Neural cell (in vitro differentiated cells): ENCODE data around the gene MEX3A. TPM values are rescaled to one million over a fixed set of nuclear protein-coding genes. Genes with fewer than 3 reads are reported as not detected.

Source experiments
- H2AFZ ChIP-seq: fragments of 200-600, 300-800 bp; sonication (generic), shearing (Covaris generic); 2 replicates; pipeline ENCODE4 v1.6.0; 2014; ENCODE audit warnings: low read depth, mild to moderate bottlenecking, antibody characterized with exemption, low read length, moderate library complexity
- H3F3A ChIP-seq: fragments of 200-600 bp; shearing (Covaris generic); 2 replicates; pipeline ENCODE4 v1.6.1; 2016; ENCODE audit warnings: mild to moderate bottlenecking, moderate library complexity, mixed read lengths, antibody characterized with exemption, low read length; ENCODE audit not compliant: insufficient read depth, poor library complexity, severe bottlenecking
- H3K27ac ChIP-seq: fragments of 200-600, 300-800 bp; sonication (generic), shearing (Covaris generic); 2 replicates; pipeline ENCODE4 v1.5.1; 2014; ENCODE audit warnings: mild to moderate bottlenecking, low read length, moderate library complexity
- H3K27me3 ChIP-seq: fragments of 300-800, 200-600 bp; sonication (generic), shearing (Covaris generic); 2 replicates; pipeline ENCODE4 v1.6.0; 2014; ENCODE audit warnings: mild to moderate bottlenecking, low read depth, low read length, moderate library complexity; ENCODE audit not compliant: insufficient read depth
- H3K36me3 ChIP-seq: fragments of 300-800, 200-600 bp; sonication (generic), shearing (Covaris generic); 2 replicates; pipeline ENCODE4 v1.5.1; 2014; ENCODE audit warnings: mild to moderate bottlenecking, antibody characterized with exemption, low read length, moderate library complexity; ENCODE audit not compliant: insufficient read depth
- H3K4me2 ChIP-seq: fragments of 300-800, 200-600 bp; sonication (generic), shearing (Covaris generic); 2 replicates; pipeline ENCODE4 v1.6.0; 2014; ENCODE audit warnings: mild to moderate bottlenecking, low read length
- H3K4me3 ChIP-seq: fragments of 300-800, 200-600 bp; sonication (generic), shearing (Covaris generic); 2 replicates; pipeline ENCODE4 v1.5.1; 2014; ENCODE audit warnings: mild to moderate bottlenecking, low read length, moderate library complexity
- H3K79me2 ChIP-seq: fragments of 200-600 bp; shearing (Covaris generic); replicated peaks from 2 replicates; pipeline ENCODE4 v1.6.0; 2014; ENCODE audit warnings: mild to moderate bottlenecking, low read length, moderate library complexity; ENCODE audit not compliant: insufficient read depth
- H3K9ac ChIP-seq: fragments of 300-800, 200-600 bp; sonication (generic), shearing (Covaris generic); 2 replicates; pipeline ENCODE4 v1.6.1; 2016; ENCODE audit warnings: mild to moderate bottlenecking, low read length, mixed read lengths
- H3K9me2 ChIP-seq: fragments of 200-600 bp; shearing (Covaris generic); 2 replicates; pipeline ENCODE4 v1.6.1; 2016; ENCODE audit warnings: mild to moderate bottlenecking, low read length, mixed read lengths; ENCODE audit not compliant: insufficient read depth
- H3K9me3 ChIP-seq: fragments of 200-600, 300-800 bp; sonication (generic), shearing (Covaris generic); 2 replicates; pipeline ENCODE4 v1.6.1; 2016; ENCODE audit warnings: mild to moderate bottlenecking, mixed run types, low read length, moderate library complexity, mixed read lengths
- H4K20me1 ChIP-seq: fragments of 200-600 bp; shearing (Covaris generic); 2 replicates; pipeline ENCODE4 v1.6.1; 2016; ENCODE audit warnings: mild to moderate bottlenecking, mixed run types; ENCODE audit not compliant: insufficient read depth
- EP300 ChIP-seq: fragments of 450-650 bp; conservative IDR thresholded peaks from 2 replicates; pipeline ENCODE4 v1.6.1; 2014; ENCODE audit warnings: antibody characterized with exemption, mild to moderate bottlenecking, moderate library complexity; ENCODE audit not compliant: poor library complexity, severe bottlenecking
- EZH2 ChIP-seq: fragments of 200-600, 300-800 bp; shearing (Covaris generic), sonication (generic); IDR thresholded peaks from 2 replicates; pipeline ENCODE4 v1.6.1; 2014; ENCODE audit warnings: antibody characterized with exemption, low read length, borderline replicate concordance, mild to moderate bottlenecking; ENCODE audit not compliant: insufficient read depth, poor library complexity, severe bottlenecking
- MXI1 ChIP-seq: fragments of 450-650 bp; conservative IDR thresholded peaks from 2 replicates; pipeline ENCODE4 v1.6.1; 2014; ENCODE audit warnings: antibody characterized with exemption, mild to moderate bottlenecking; ENCODE audit not compliant: poor library complexity, severe bottlenecking
- POLR2AphosphoS5 ChIP-seq: IDR thresholded peaks from 2 replicates; pipeline ENCODE4 v1.6.1; 2012
- RAD21 ChIP-seq: fragments of 450-650 bp; conservative IDR thresholded peaks from 2 replicates; pipeline ENCODE4 v1.6.1; 2014; ENCODE audit warnings: antibody characterized with exemption, mild to moderate bottlenecking, moderate library complexity
- SMC3 ChIP-seq: fragments of 450-650 bp; conservative IDR thresholded peaks from 2 replicates; pipeline ENCODE4 v1.6.1; 2014; ENCODE audit warnings: antibody characterized with exemption, mild to moderate bottlenecking, moderate library complexity; ENCODE audit not compliant: poor library complexity
- TAF1 ChIP-seq: IDR thresholded peaks from 2 replicates; pipeline ENCODE4 v1.6.1; 2012; ENCODE audit warnings: low read depth
- polyA plus RNA-seq: library from polyadenylated mRNA; depleted of rRNA; stranded (reverse); fragments of >200 nt; gene quantifications from 2 replicates; pipeline ENCODE4 v1.2.3, GENCODE V29; 2014
- TF ChIP-seq, protein P1 (sequence below): IDR thresholded peaks from 2 replicates; pipeline ENCODE4 v1.6.1; 2012; ENCODE audit warnings: borderline replicate concordance
- TF ChIP-seq, protein P2 (sequence below): fragments of 450-650 bp; IDR thresholded peaks from 2 replicates; pipeline ENCODE4 v1.5.1; 2014; ENCODE audit warnings: antibody characterized with exemption, mild to moderate bottlenecking, moderate library complexity; ENCODE audit not compliant: poor library complexity, severe bottlenecking

The MEX3A gene
- polyA plus RNA-seq, 1 donor from 2014 or later = 39.8 TPM

DNA sequence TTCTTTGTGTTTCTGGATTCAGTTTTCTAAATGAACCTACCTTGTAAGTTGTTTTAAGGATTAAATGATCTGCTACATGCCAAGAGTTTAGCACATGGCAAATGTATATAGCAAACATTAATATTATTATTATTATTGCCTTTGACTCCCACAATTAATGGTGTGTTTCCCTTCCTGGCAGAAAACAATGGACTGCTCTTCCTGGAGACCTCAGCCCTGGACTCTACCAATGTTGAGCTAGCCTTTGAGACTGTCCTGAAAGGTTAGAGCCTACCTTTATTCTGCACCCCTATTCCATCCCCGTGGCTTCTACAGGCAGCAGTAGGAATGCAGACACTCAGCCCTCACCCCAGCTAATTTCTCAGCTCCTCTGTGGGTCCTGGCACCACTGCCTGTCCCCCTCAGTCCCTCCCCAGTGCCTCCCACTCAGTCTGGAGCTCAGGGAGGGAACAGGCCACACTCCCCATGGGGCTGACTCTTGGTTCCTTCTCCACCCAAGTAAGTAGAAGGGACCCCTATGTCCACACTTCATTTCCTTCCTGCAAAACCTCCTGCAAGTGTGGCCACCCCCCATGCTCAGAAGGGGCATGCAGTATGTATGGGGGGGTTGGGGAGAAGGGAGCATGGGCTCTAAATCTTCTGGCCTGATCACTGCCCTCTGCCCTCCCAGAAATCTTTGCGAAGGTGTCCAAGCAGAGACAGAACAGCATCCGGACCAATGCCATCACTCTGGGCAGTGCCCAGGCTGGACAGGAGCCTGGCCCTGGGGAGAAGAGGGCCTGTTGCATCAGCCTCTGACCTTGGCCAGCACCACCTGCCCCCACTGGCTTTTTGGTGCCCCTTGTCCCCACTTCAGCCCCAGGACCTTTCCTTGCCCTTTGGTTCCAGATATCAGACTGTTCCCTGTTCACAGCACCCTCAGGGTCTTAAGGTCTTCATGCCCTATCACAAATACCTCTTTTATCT is 12.5 kb downstream of the MEX3A start:
- Histone ChIP-seq H3K9ac (no peak overlapping the region), H3K79me2 (peaks cover 11% of the 10 kb centered on the region), H3K4me3 (no peak overlapping the region), H3K4me2 (no peak overlapping the region), H3K27me3 (no peaks in the 10 kb centered on the region), H3K27ac (no peak overlapping the region), H2AFZ (no peak overlapping the region), H3K36me3 (peaks cover 4% of the 10 kb centered on the region), H4K20me1 (peaks cover 20% of the 10 kb centered on the region), H3F3A (peaks cover 5% of the 10 kb centered on the region), H3K9me2 (no peaks in the 10 kb centered on the region), H3K9me3 (no peaks in the 10 kb centered on the region)
- TF ChIP-seq, protein P1, sequence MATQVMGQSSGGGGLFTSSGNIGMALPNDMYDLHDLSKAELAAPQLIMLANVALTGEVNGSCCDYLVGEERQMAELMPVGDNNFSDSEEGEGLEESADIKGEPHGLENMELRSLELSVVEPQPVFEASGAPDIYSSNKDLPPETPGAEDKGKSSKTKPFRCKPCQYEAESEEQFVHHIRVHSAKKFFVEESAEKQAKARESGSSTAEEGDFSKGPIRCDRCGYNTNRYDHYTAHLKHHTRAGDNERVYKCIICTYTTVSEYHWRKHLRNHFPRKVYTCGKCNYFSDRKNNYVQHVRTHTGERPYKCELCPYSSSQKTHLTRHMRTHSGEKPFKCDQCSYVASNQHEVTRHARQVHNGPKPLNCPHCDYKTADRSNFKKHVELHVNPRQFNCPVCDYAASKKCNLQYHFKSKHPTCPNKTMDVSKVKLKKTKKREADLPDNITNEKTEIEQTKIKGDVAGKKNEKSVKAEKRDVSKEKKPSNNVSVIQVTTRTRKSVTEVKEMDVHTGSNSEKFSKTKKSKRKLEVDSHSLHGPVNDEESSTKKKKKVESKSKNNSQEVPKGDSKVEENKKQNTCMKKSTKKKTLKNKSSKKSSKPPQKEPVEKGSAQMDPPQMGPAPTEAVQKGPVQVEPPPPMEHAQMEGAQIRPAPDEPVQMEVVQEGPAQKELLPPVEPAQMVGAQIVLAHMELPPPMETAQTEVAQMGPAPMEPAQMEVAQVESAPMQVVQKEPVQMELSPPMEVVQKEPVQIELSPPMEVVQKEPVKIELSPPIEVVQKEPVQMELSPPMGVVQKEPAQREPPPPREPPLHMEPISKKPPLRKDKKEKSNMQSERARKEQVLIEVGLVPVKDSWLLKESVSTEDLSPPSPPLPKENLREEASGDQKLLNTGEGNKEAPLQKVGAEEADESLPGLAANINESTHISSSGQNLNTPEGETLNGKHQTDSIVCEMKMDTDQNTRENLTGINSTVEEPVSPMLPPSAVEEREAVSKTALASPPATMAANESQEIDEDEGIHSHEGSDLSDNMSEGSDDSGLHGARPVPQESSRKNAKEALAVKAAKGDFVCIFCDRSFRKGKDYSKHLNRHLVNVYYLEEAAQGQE = no peak

GRCh38 chr1:156067262-156067661 is 15.0 kb downstream of the MEX3A start:
- Histone ChIP-seq H3K36me3 (no peaks in the 10 kb centered on the region), H3K4me2 (no peak overlapping the region), H2AFZ (no peak overlapping the region), H3K27me3 (no peaks in the 10 kb centered on the region), H3F3A (no peaks in the 10 kb centered on the region), H3K79me2 (no peaks in the 10 kb centered on the region), H3K4me3 (no peak overlapping the region), H3K9ac (no peak overlapping the region), H4K20me1 (peaks cover 5% of the 10 kb centered on the region), H3K9me2 (no peaks in the 10 kb centered on the region), H3K9me3 (no peaks in the 10 kb centered on the region), H3K27ac (no peak overlapping the region)
- TF ChIP-seq, protein P2, sequence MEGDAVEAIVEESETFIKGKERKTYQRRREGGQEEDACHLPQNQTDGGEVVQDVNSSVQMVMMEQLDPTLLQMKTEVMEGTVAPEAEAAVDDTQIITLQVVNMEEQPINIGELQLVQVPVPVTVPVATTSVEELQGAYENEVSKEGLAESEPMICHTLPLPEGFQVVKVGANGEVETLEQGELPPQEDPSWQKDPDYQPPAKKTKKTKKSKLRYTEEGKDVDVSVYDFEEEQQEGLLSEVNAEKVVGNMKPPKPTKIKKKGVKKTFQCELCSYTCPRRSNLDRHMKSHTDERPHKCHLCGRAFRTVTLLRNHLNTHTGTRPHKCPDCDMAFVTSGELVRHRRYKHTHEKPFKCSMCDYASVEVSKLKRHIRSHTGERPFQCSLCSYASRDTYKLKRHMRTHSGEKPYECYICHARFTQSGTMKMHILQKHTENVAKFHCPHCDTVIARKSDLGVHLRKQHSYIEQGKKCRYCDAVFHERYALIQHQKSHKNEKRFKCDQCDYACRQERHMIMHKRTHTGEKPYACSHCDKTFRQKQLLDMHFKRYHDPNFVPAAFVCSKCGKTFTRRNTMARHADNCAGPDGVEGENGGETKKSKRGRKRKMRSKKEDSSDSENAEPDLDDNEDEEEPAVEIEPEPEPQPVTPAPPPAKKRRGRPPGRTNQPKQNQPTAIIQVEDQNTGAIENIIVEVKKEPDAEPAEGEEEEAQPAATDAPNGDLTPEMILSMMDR = no peak
- TF ChIP-seq SMC3 (no peak), EZH2 (no peak), MXI1 (no peak), POLR2AphosphoS5 (no peak), TAF1 (no peak), RAD21 (no peak), EP300 (no peak)
- TF ChIP-seq, protein P1 = no peak
